H1 (cell line): ENCODE data around the gene PLA2G1B. TPM values are rescaled to one million over a fixed set of nuclear protein-coding genes. Genes with fewer than 3 reads are reported as not detected.

Experiments used
- CTCF ChIA-PET: fragments of 300-600 bp; sonication (Branson Sonifier 250); formaldehyde crosslinking; loops from one replicate; lab custom pipeline; 2021; ENCODE audit not compliant: partially characterized antibody; lab: Charles Lee
- POLR2A ChIA-PET: fragments of 300-600 bp; sonication (Branson Sonifier 250); formaldehyde crosslinking; loops from one replicate; lab custom pipeline; 2021; ENCODE audit warnings: inconsistent platforms; ENCODE audit not compliant: partially characterized antibody; lab: Charles Lee
- DNase-seq, 2 experiments: peaks; one replicate each; pipeline versions ENCODE4 v3.0.0 to v3.0.0-alpha.2; 2010 to 2022; ENCODE audit warnings: low spot score in 2 of 2, low read depth in 1 of 2, mixed read lengths in 1 of 2
- FAIRE-seq: peaks from 2 replicates; lab custom pipeline; 2011; peaks lifted over from hg19 to GRCh38; lab: Jason Lieb, UNC
- H2AFZ ChIP-seq: 2 replicates; pipeline ENCODE4 v1.8.1; 2012; ENCODE audit warnings: low read length, inconsistent platforms
- H2AK5ac ChIP-seq: 2 replicates; pipeline ENCODE4 v1.6.1; 2013; ENCODE audit warnings: low read depth, low read length
- H2BK120ac ChIP-seq: replicated peaks from 2 replicates; pipeline ENCODE3; 2013; ENCODE audit warnings: low read depth, low read length, inconsistent platforms
- H2BK12ac ChIP-seq: 2 replicates; pipeline ENCODE4 v1.6.1; 2013; ENCODE audit warnings: low read depth, low read length
- H2BK15ac ChIP-seq: 2 replicates; pipeline ENCODE4 v1.6.1; 2013; ENCODE audit warnings: low read length
- H2BK20ac ChIP-seq: 2 replicates; pipeline ENCODE4 v1.6.1; 2013; ENCODE audit warnings: low read length
- H2BK5ac ChIP-seq: 2 replicates; pipeline ENCODE4 v1.6.1; 2013; ENCODE audit warnings: low read depth, low read length
- H3K14ac ChIP-seq: 2 replicates; pipeline ENCODE4 v1.6.1; 2013; ENCODE audit warnings: inconsistent platforms; ENCODE audit not compliant: insufficient read length
- H3K18ac ChIP-seq: 2 replicates; pipeline ENCODE4 v1.6.1; 2013; ENCODE audit warnings: low read length; ENCODE audit errors: extremely low read depth
- H3K23ac ChIP-seq: 2 replicates; pipeline ENCODE4 v1.6.1; 2013; ENCODE audit warnings: inconsistent platforms; ENCODE audit not compliant: insufficient read length
- H3K23me2 ChIP-seq: 2 replicates; pipeline ENCODE4 v1.6.1; 2013; ENCODE audit warnings: low read depth, low read length
- H3K27ac ChIP-seq: 2 replicates; pipeline ENCODE4 v1.6.1; 2011; ENCODE audit warnings: low read depth, low read length, inconsistent platforms
- H3K27me3 ChIP-seq, 4 experiments: replicated peaks in 1 of 4; 1 replicate in 1 of 4; 2 replicates in 3 of 4; pipeline versions ENCODE4 v1.6.1 to v1.8.1; 2011 to 2013; ENCODE audit warnings: low read length in 3 of 4, mild to moderate bottlenecking in 3 of 4, inconsistent platforms in 2 of 4, mixed read lengths in 2 of 4, moderate library complexity in 1 of 4; ENCODE audit not compliant: control insufficient read depth in 3 of 4, insufficient read depth in 3 of 4; ENCODE audit errors: extremely low read depth in 1 of 4
- H3K36me3 ChIP-seq, 4 experiments: 2 replicates each; pipeline versions ENCODE4 v1.6.1 to v1.8.1; 2011 to 2013; ENCODE audit warnings: mild to moderate bottlenecking in 4 of 4, low read length in 3 of 4, moderate library complexity in 2 of 4, control low read depth in 1 of 4, inconsistent platforms in 1 of 4; ENCODE audit not compliant: insufficient read depth in 4 of 4, control insufficient read depth in 2 of 4
- H3K4ac ChIP-seq: replicated peaks from 2 replicates; pipeline ENCODE3; 2013; ENCODE audit warnings: low read length, low read depth, mixed read lengths, inconsistent platforms; ENCODE audit not compliant: insufficient read length
- H3K4me1 ChIP-seq, 4 experiments: replicated peaks in 1 of 4; 1 replicate in 1 of 4; 2 replicates in 3 of 4; pipeline versions ENCODE4 v1.6.1 to v1.8.1; 2011 to 2013; ENCODE audit warnings: low read length in 3 of 4, inconsistent platforms in 2 of 4, mixed read lengths in 1 of 4; ENCODE audit not compliant: insufficient read depth in 4 of 4, control insufficient read depth in 3 of 4
- H3K4me2 ChIP-seq, 2 experiments: 2 replicates each; pipeline versions ENCODE4 v1.6.1 to v1.8.1; 2011 to 2013; ENCODE audit warnings: low read depth in 2 of 2, low read length in 2 of 2, control low read depth in 1 of 2, inconsistent platforms in 1 of 2, mild to moderate bottlenecking in 1 of 2; ENCODE audit not compliant: insufficient read depth in 1 of 2
- H3K4me3 ChIP-seq, 4 experiments: fragments of 200-600, 300-600 bp in 1 of 4; sonication (generic), shearing (Covaris generic), sonication (Bioruptor Twin) in 1 of 4; 2 replicates each; pipeline versions ENCODE4 v1.5.1 to v1.8.1; 2011 to 2016; ENCODE audit warnings: low read length in 4 of 4, low read depth in 3 of 4, control low read depth in 2 of 4, inconsistent platforms in 2 of 4, mild to moderate bottlenecking in 2 of 4, mixed read lengths in 1 of 4, moderate library complexity in 1 of 4; ENCODE audit not compliant: insufficient read depth in 2 of 4; ENCODE audit errors: extremely low read depth in 1 of 4
- H3K56ac ChIP-seq: replicated peaks from 2 replicates; pipeline ENCODE3; 2013; ENCODE audit warnings: low read depth, mild to moderate bottlenecking, mixed read lengths, low read length, inconsistent platforms; ENCODE audit not compliant: insufficient read length
- H3K79me1 ChIP-seq: 2 replicates; pipeline ENCODE4 v1.6.1; 2013; ENCODE audit warnings: low read depth, low read length, control low read depth
- H3K79me2 ChIP-seq, 2 experiments: 2 replicates each; pipeline versions ENCODE4 v1.6.1 to v1.8.1; 2012 to 2013; ENCODE audit warnings: low read length in 2 of 2, mild to moderate bottlenecking in 2 of 2, inconsistent platforms in 1 of 2; ENCODE audit not compliant: insufficient read depth in 2 of 2, control insufficient read depth in 1 of 2
- H3K9ac ChIP-seq, 4 experiments: replicated peaks in 1 of 4; 1 replicate in 1 of 4; 2 replicates in 3 of 4; pipeline versions ENCODE4 v1.6.1 to v1.8.1; 2011 to 2013; ENCODE audit warnings: low read depth in 3 of 4, low read length in 3 of 4, control low read depth in 2 of 4, mild to moderate bottlenecking in 2 of 4, moderate library complexity in 2 of 4, inconsistent platforms in 1 of 4; ENCODE audit errors: extremely low read depth in 1 of 4
- H3K9me3 ChIP-seq, 2 experiments: 2 replicates each; pipeline versions ENCODE4 v1.6.1 to v1.8.1; 2012 to 2013; ENCODE audit warnings: mild to moderate bottlenecking in 2 of 2, moderate library complexity in 2 of 2, control low read depth in 1 of 2, inconsistent platforms in 1 of 2, low read depth in 1 of 2, low read length in 1 of 2, mixed read lengths in 1 of 2; ENCODE audit not compliant: insufficient read depth in 2 of 2
- H4K20me1 ChIP-seq, 2 experiments: replicated peaks in 1 of 2; 2 replicates each; pipeline versions ENCODE3 to v1.8.1; 2011 to 2013; ENCODE audit warnings: inconsistent platforms in 2 of 2, low read length in 2 of 2, mild to moderate bottlenecking in 1 of 2; ENCODE audit not compliant: insufficient read depth in 2 of 2, control insufficient read depth in 1 of 2
- H4K5ac ChIP-seq: 2 replicates; pipeline ENCODE4 v1.6.1; 2013; ENCODE audit warnings: low read length, low read depth, mixed read lengths, inconsistent platforms; ENCODE audit not compliant: insufficient read length
- H4K8ac ChIP-seq: 2 replicates; pipeline ENCODE4 v1.8.0; 2013; ENCODE audit warnings: mild to moderate bottlenecking, moderate library complexity, low read length, inconsistent platforms; ENCODE audit not compliant: insufficient read depth; ENCODE audit errors: extremely low read depth
- H4K91ac ChIP-seq: replicated peaks from 2 replicates; pipeline ENCODE3; 2013; ENCODE audit warnings: low read length, mixed read lengths, inconsistent platforms; ENCODE audit not compliant: insufficient read length
- BACH1 ChIP-seq: IDR thresholded peaks from 2 replicates; pipeline ENCODE4 v1.6.1; 2012; ENCODE audit warnings: low read length, improper control_type of control experiment
- BRCA1 ChIP-seq: IDR thresholded peaks from 2 replicates; pipeline ENCODE4 v1.6.1; 2012; ENCODE audit warnings: low read depth, low read length, improper control_type of control experiment
- CBX5 ChIP-seq: fragments of 300-800, 300-1000 bp; sonication (generic); IDR thresholded peaks from 2 replicates; pipeline ENCODE4 v1.7.1; 2016; ENCODE audit warnings: antibody characterized with exemption, low read length, low read depth
- CTBP2 ChIP-seq: IDR thresholded peaks from 2 replicates; pipeline ENCODE4 v1.7.0; 2011; ENCODE audit warnings: borderline replicate concordance, mild to moderate bottlenecking, moderate library complexity, mixed read lengths, low read length; ENCODE audit not compliant: insufficient read depth, insufficient read length
- E2F6 ChIP-seq: IDR thresholded peaks from 2 replicates; pipeline ENCODE4 v1.6.1; 2012; ENCODE audit warnings: inconsistent platforms
- MAFK ChIP-seq: IDR thresholded peaks from 2 replicates; pipeline ENCODE4 v1.6.1; 2012; ENCODE audit warnings: low read depth, mild to moderate bottlenecking, improper control_type of control experiment, low read length
- PHF8 ChIP-seq: fragments of 200-600 bp; sonication (generic); conservative IDR thresholded peaks from 2 replicates; pipeline ENCODE4 v1.7.1; 2012; ENCODE audit warnings: low read depth, mild to moderate bottlenecking, inconsistent platforms, low read length, moderate library complexity
- POLR2A ChIP-seq, 2 experiments: IDR thresholded peaks; 1 replicate in 1 of 2; 2 replicates in 1 of 2; pipeline ENCODE4 v1.6.1; 2011; ENCODE audit warnings: low read depth in 2 of 2, low read length in 2 of 2, mild to moderate bottlenecking in 2 of 2; ENCODE audit errors: control extremely low read depth in 1 of 2
- RNF2 ChIP-seq: fragments of 200-900, 300-1000 bp; sonication (generic); IDR thresholded peaks from 2 replicates; pipeline ENCODE4 v1.7.1; 2016; ENCODE audit warnings: borderline replicate concordance, low read depth, mild to moderate bottlenecking, antibody characterized with exemption, low read length; ENCODE audit not compliant: poor library complexity, severe bottlenecking; ENCODE audit errors: missing control alignments
- TCF12 ChIP-seq: IDR thresholded peaks from 2 replicates; pipeline ENCODE4 v1.6.1; 2011; ENCODE audit warnings: low read depth, mild to moderate bottlenecking, low read length
- WGBS, 2 experiments: shearing (Covaris generic) in 1 of 2; methylation state at CpG; one replicate each; pipeline versions ENCODE4 v1.1.6 to v1.1.7; 2013 to 2015; ENCODE audit warnings: low lambda C conversion rate in 2 of 2, mixed read lengths in 2 of 2, inconsistent platforms in 1 of 2, low coverage in 1 of 2, missing lambda C conversion rate in 1 of 2; ENCODE audit not compliant: insufficient replicate concordance in 2 of 2, insufficient coverage in 1 of 2, insufficient read length in 1 of 2; ENCODE audit errors: extremely low coverage in 1 of 2, missing lambda C conversion rate in 1 of 2; 5-methylcytosine and 5-hydroxymethylcytosine counted together
- polyA plus RNA-seq, 7 experiments: library from polyadenylated mRNA; depleted of rRNA in 3 of 7; stranded (reverse) in 5 of 7; unstranded in 2 of 7; fragments of >200 nt in 5 of 7; fragments of 200-250 nt in 2 of 7; gene quantifications; 1 replicate in 5 of 7; 2 replicates in 1 of 7; 4 replicates in 1 of 7; pipeline versions ENCODE4 v1.2.1 to v1.2.3, GENCODE V29; 2011 to 2013; ENCODE audit warnings: missing spikeins in 2 of 7, mixed read lengths in 2 of 7
- total RNA-seq: library from RNA; stranded (reverse); fragmentation: NEBNext Ultra II Directional; extraction: Animal tissue kit (Norgen Biotek cat#: 25700); gene quantifications from 2 replicates; pipeline ENCODE4 v1.2.1, GENCODE V29; 2021

Gene PLA2G1B
- total and polyA plus RNA-seq, 2 of the 8 experiments (the other 6 are each of a cell fraction or from before 2014, with no cell fraction given) = not detected

- ChIA-PET POLR2A (interaction anchor here (0.6 to 4.7 kb wide), 14 partner anchors 10 to 177 kb away, joined by 3 to 131 read pairs (median 3); partner anchors contain the start of genes RNU4-1, RNU4-2 and RPLP0), CTCF (interaction anchor here (0.8 to 7.2 kb wide), 24 partner anchors 9 to 230 kb away, joined by 3 to 109 read pairs (median 4); partner anchors contain the start of genes PXN and RNU4-1)
- Histone ChIP-seq H2BK12ac (no peak within 1 kb of the TSS), H3K9ac (peak within 1 kb of the TSS in 3 of 4 experiments; percentile 60 to 97 (median 82); a peak in 6 of 7 replicates), H3K4ac (no peak within 1 kb of the TSS), H3K9me3 (no peaks in the 10 kb centered on the region), H3K14ac (no peak within 1 kb of the TSS), H3K79me1 (no peaks in the 10 kb centered on the region), H3K79me2 (no peaks in the 10 kb centered on the region), H4K5ac (no peak within 1 kb of the TSS), H3K4me1 (no peaks in the 10 kb centered on the region), H3K36me3 (no peaks in the 10 kb centered on the region), H3K4me2 (peak within 1 kb of the TSS; percentile 86 to 88), H3K18ac (peak within 1 kb of the TSS; percentile 64; the same call in 1 of the 2 replicates), H3K4me3 (peak within 1 kb of the TSS; percentile 79 to 98 (median 88)), H2BK20ac (no peak within 1 kb of the TSS), H2BK120ac (no peak within 1 kb of the TSS), H4K91ac (no peak within 1 kb of the TSS), H2BK15ac (no peak within 1 kb of the TSS), H2AK5ac (no peak within 1 kb of the TSS), H3K23me2 (peaks cover 5% of the 10 kb centered on the region), H3K23ac (no peak within 1 kb of the TSS), H3K27ac (peak within 1 kb of the TSS; percentile 84), H4K20me1 (no peaks in the 10 kb centered on the region), H4K8ac (no peak within 1 kb of the TSS), H2AFZ (peak within 1 kb of the TSS; percentile 100), H3K27me3 (no peaks in the 10 kb centered on the region), H3K56ac (no peak within 1 kb of the TSS), H2BK5ac (peak within 1 kb of the TSS; percentile 41; the same call in 1 of the 2 replicates)
- 17% methylated on average over 30 of the region's 31 CpGs; no CpG with 5 or more reads in 1 of the 2 experiments for WGBS, 2 experiments
- peak in 1 of 2 experiments; percentile 87 for DNase-seq
- peak; percentile 93 for FAIRE-seq
- TF ChIP-seq PHF8 (peak; percentile 36; the same call in 1 of the 2 replicates), CBX5 (no peak), E2F6 (no peak), RNF2 (no peak), MAFK (no peak), BACH1 (no peak), POLR2A (IDR thresholded peaks at IDR 0.05; ENCODE audit: control extremely low read depth in 1 of 2, low read depth in 2 of 2, low read length in 2 of 2) (no peak), TCF12 (0 out of 2 replicates have a peak, but pooled peaks have one; percentile 15), CTBP2 (no peak), BRCA1 (no peak)
Measured at GRCh38 chr12:120301962-120302815, 25.4 kb downstream of the PLA2G1B start, which contains the start of gene SIRT4. Gene SIRT4 (plus strand): TSS chr12:120302321. CDS start chr12:120303562, 1,241 bp downstream.
